Left lung (tissue), 10 donors: ENCODE data around the gene MKNK1. TPM values are rescaled to one million over a fixed set of nuclear protein-coding genes. Genes with fewer than 3 reads are reported as not detected.

ENCODE experiments used
- ATAC-seq: fragments of 200-7000 bp; cut with Tn5 transposase; one replicate; pipeline ENCODE4 v1.9.1; 2020; ENCODE audit warnings: moderate library complexity
- DNase-seq, 4 donors: peaks; one replicate each; pipeline ENCODE4 v3.0.0-alpha.2; 2013 to 2020
- H3K27ac ChIP-seq, 2 donors: fragments of 200-600 bp; sonication (generic) in 1 of 2; one replicate each; pipeline versions ENCODE4 v1.5.0 to v1.8.0; 2020 to 2021
- H3K27me3 ChIP-seq, 2 donors: fragments of 200-600 bp; sonication (generic) in 1 of 2; one replicate each; pipeline versions ENCODE4 v1.5.0 to v1.8.0; 2020 to 2021
- H3K36me3 ChIP-seq, 2 donors: fragments of 200-600 bp; sonication (generic) in 1 of 2; one replicate each; pipeline versions ENCODE4 v1.5.0 to v1.8.0; 2020 to 2021
- H3K4me1 ChIP-seq, 2 donors: fragments of 200-600 bp; one replicate each; pipeline ENCODE4 v1.8.0; 2021
- H3K4me3 ChIP-seq, 2 donors: fragments of 200-600 bp; sonication (generic) in 1 of 2; one replicate each; pipeline versions ENCODE4 v1.5.0 to v1.8.0; 2020 to 2021; ENCODE audit warnings: mild to moderate bottlenecking in 1 of 2
- H3K9me3 ChIP-seq, 2 donors: fragments of 200-600 bp; sonication (generic) in 1 of 2; one replicate each; pipeline versions ENCODE4 v1.5.0 to v1.8.0; 2020 to 2021
- CTCF ChIP-seq, 2 donors: fragments of 200-600 bp; sonication (generic) in 1 of 2; IDR thresholded peaks; one replicate each; pipeline versions ENCODE4 v1.5.0 to v1.8.0; 2021; ENCODE audit warnings: antibody characterized with exemption in 2 of 2
- intact Hi-C, 2 donors: fragments of 100-400 bp; cut with DNase I; formaldehyde crosslinking; loops; one replicate each; pipeline versions ENCODE4 v1.11.2 to v1.14.2; 2022
- polyA plus RNA-seq, 6 donors: library from polyadenylated mRNA; unstranded; fragments of 120-200 nt; gene quantifications; one replicate each; pipeline ENCODE4 v1.2.1, GENCODE V29; 2013; ENCODE audit not compliant: insufficient read length in 6 of 6
- total RNA-seq, 2 donors: library from RNA; stranded (reverse); fragmentation: NEBNext Ultra II Directional; extraction: Animal tissue kit (Norgen Biotek cat#: 25700); gene quantifications; one replicate each; pipeline ENCODE4 v1.2.1, GENCODE V29; 2021
- donor health status: DM: no; HTN: yes; CAD: no.
- donor health status: DM: no; HTN: no; CAD: no.

Gene MKNK1
- total and polyA plus RNA-seq, 8 donors, result 42.2 to 96.0 (median 51.4) TPM

GRCh38 chr1:46528297-46528955 is 75.6 kb downstream of the MKNK1 start:
- peak in 1 of 2 donors; percentile 26 for TF ChIP-seq CTCF (IDR thresholded peaks at IDR 0.05)
- no peak for DNase-seq
- intact Hi-C loops, result loop anchor here in 1 of 2 donors (5.0 kb wide), 1 partner anchor 51 kb away; no protein-coding TSS in a partner anchor
- H3K36me3 ChIP-seq, result no peaks in the 10 kb centered on the region
- H3K27me3 ChIP-seq, result peaks cover 0 to 95% of the 10 kb centered on the region in 2 donors
- no peak overlapping the region for H3K4me3 ChIP-seq
- H3K9me3 ChIP-seq, result no peaks in the 10 kb centered on the region
- no peak for ATAC-seq
- H3K27ac ChIP-seq, result no peak overlapping the region
- H3K4me1 ChIP-seq, result peaks cover 0 to 4% of the 10 kb centered on the region in 2 donors

- peak; percentile 85 to 90 for TF ChIP-seq CTCF (IDR thresholded peaks at IDR 0.05)
- peak; percentile 59 to 91 (median 78) for DNase-seq
- H3K27me3 ChIP-seq, result peaks cover 0 to 87% of the 10 kb centered on the region in 2 donors
Observed at GRCh38 chr1:46527474-46528296, 76.4 kb downstream of the MKNK1 start.

GRCh38 chr1:46526691-46527291 is 77.3 kb downstream of the MKNK1 start:
- intact Hi-C loops, result loop anchor here in 1 of 2 donors (5.0 kb wide), 1 partner anchor 49 kb away; no protein-coding TSS in a partner anchor
- no peak for ATAC-seq
- H3K9me3 ChIP-seq, result no peaks in the 10 kb centered on the region
- H3K4me3 ChIP-seq, result no peak overlapping the region
- H3K36me3 ChIP-seq, result no peaks in the 10 kb centered on the region
- peaks cover 10 to 14% of the 10 kb centered on the region in 2 donors for H3K4me1 ChIP-seq
- H3K27me3 ChIP-seq, result peaks cover 0 to 78% of the 10 kb centered on the region in 2 donors
- DNase-seq, result peak in 1 of 4 donors; percentile 71
- no peak for TF ChIP-seq CTCF (IDR thresholded peaks at IDR 0.05)
- H3K27ac ChIP-seq, result no peak overlapping the region

More at GRCh38 chr1:46527474-46528296, 76.4 kb downstream of the MKNK1 start:
- Histone ChIP-seq H3K9me3 (no peaks in the 10 kb centered on the region), H3K27ac (no peak overlapping the region), H3K4me1 (peaks cover 2 to 5% of the 10 kb centered on the region in 2 donors), H3K36me3 (no peaks in the 10 kb centered on the region), H3K4me3 (no peak overlapping the region)
- intact Hi-C loops, result loop anchor here in 1 of 2 donors (5.0 kb wide), 1 partner anchor 50 kb away; no protein-coding TSS in a partner anchor
- peak; percentile 95 for ATAC-seq

- ATAC-seq, result no peak
Observed at GRCh38 chr1:46526013-46526690, 77.9 kb downstream of the MKNK1 start.

More at GRCh38 chr1:46526013-46526690, 77.9 kb downstream of the MKNK1 start:
- Histone ChIP-seq H3K27ac (no peak overlapping the region), H3K9me3 (no peaks in the 10 kb centered on the region), H3K4me1 (peaks cover 11 to 16% of the 10 kb centered on the region in 2 donors), H3K36me3 (no peaks in the 10 kb centered on the region), H3K4me3 (no peak overlapping the region), H3K27me3 (peaks cover 0 to 72% of the 10 kb centered on the region in 2 donors)
- no peak for TF ChIP-seq CTCF (IDR thresholded peaks at IDR 0.05)
- intact Hi-C loops, result loop anchor here in 1 of 2 donors (5.0 kb wide), 1 partner anchor 49 kb away; no protein-coding TSS in a partner anchor
- DNase-seq, result peak in 1 of 4 donors; percentile 39
